Endothelial cell (in vitro differentiated cells): ENCODE measurements around the gene ZNF790. TPM values are rescaled to one million over a fixed set of nuclear protein-coding genes. Genes with fewer than 3 reads are reported as not detected.
"Not testable (repeated sequence)": the region's sequence is repeated elsewhere in the genome, so short reads cannot be mapped to it uniquely, and the experiment has no call there.

Source experiments
- DNase-seq: peaks from one replicate; pipeline ENCODE4 v3.0.0; 2021; ENCODE audit warnings: low spot score
- H3K27ac Mint-ChIP-seq: one replicate; pipeline ENCODE4 v1.8.0; 2021; ENCODE audit warnings: mixed read lengths, inconsistent platforms; ENCODE audit not compliant: unreplicated experiment
- H3K27me3 Mint-ChIP-seq: one replicate; pipeline ENCODE4 v1.8.0; 2021; ENCODE audit warnings: mild to moderate bottlenecking, moderate library complexity, mixed read lengths, inconsistent platforms; ENCODE audit not compliant: unreplicated experiment
- H3K36me3 Mint-ChIP-seq: one replicate; pipeline ENCODE4 v1.8.0; 2021; ENCODE audit warnings: mild to moderate bottlenecking, low read depth, mixed read lengths, inconsistent platforms; ENCODE audit not compliant: unreplicated experiment
- H3K4me1 Mint-ChIP-seq: one replicate; pipeline ENCODE4 v1.8.0; 2021; ENCODE audit warnings: mild to moderate bottlenecking, mixed read lengths, inconsistent platforms; ENCODE audit not compliant: unreplicated experiment
- H3K4me3 Mint-ChIP-seq: one replicate; pipeline ENCODE4 v1.8.0; 2021; ENCODE audit warnings: mild to moderate bottlenecking, mixed read lengths, inconsistent platforms; ENCODE audit not compliant: unreplicated experiment
- H3K9me3 Mint-ChIP-seq: one replicate; pipeline ENCODE4 v1.8.0; 2021; ENCODE audit warnings: mixed read lengths, inconsistent platforms; ENCODE audit not compliant: unreplicated experiment
- CTCF ChIP-seq: fragments of 200-600 bp; sonication (generic); IDR thresholded peaks from one replicate; pipeline ENCODE4 v1.5.0; 2021; ENCODE audit warnings: antibody characterized with exemption; ENCODE audit not compliant: unreplicated experiment
- total RNA-seq: library from RNA; stranded (reverse); fragmentation: NEBNext Ultra II Directional; extraction: Animal tissue kit (Norgen Biotek cat#: 25700); gene quantifications from one replicate; pipeline ENCODE4 v1.2.1, GENCODE V29; 2021; ENCODE audit not compliant: unreplicated experiment

Gene ZNF790
- total RNA-seq, 1 donor from 2014 or later: 12.3 TPM

GRCh38 chr19:36797786-36798108 lies 40.4 kb downstream of the ZNF790 start:
- Mint-ChIP-seq H3K9me3 (peaks cover 36% of the 10 kb centered on the region), H3K4me3 (peak overlapping the region; percentile 84), H3K27me3 (peaks cover 3% of the 10 kb centered on the region), H3K4me1 (no peaks in the 10 kb centered on the region), H3K36me3 (peaks cover 41% of the 10 kb centered on the region), H3K27ac (peak overlapping the region; percentile 75)
- no peak for TF ChIP-seq CTCF
- no peak for DNase-seq

GRCh38 chr19:36796714-36796992 lies 41.5 kb downstream of the ZNF790 start:
- no peak overlapping the region for H3K27ac Mint-ChIP-seq
- H3K9me3 Mint-ChIP-seq: peaks cover 45% of the 10 kb centered on the region

GRCh38 chr19:36791420-36792141 lies 46.6 kb downstream of the ZNF790 start:
- Mint-ChIP-seq H3K9me3 (peaks cover 36% of the 10 kb centered on the region), H3K36me3 (peaks cover 35% of the 10 kb centered on the region)
- not testable (repeated sequence) for H3K27ac Mint-ChIP-seq, DNase-seq, H3K27me3 Mint-ChIP-seq, H3K4me3 Mint-ChIP-seq, H3K4me1 Mint-ChIP-seq

More at GRCh38 chr19:36796714-36796992, 41.5 kb downstream of the ZNF790 start:
- Mint-ChIP-seq H3K36me3 (peaks cover 45% of the 10 kb centered on the region), H3K4me1 (no peaks in the 10 kb centered on the region), H3K4me3 (no peak overlapping the region), H3K27me3 (peaks cover 3% of the 10 kb centered on the region)
- TF ChIP-seq CTCF: no peak
- no peak for DNase-seq

GRCh38 chr19:36775768-36776167 lies 62.4 kb downstream of the ZNF790 start:
- Mint-ChIP-seq H3K36me3 (peaks cover 54% of the 10 kb centered on the region), H3K27me3 (peaks cover 14% of the 10 kb centered on the region), H3K9me3 (peaks cover 33% of the 10 kb centered on the region), H3K4me3 (no peak overlapping the region), H3K27ac (no peak overlapping the region), H3K4me1 (peaks cover 17% of the 10 kb centered on the region)
- TF ChIP-seq CTCF: no peak
- no peak for DNase-seq

GRCh38 chr19:36773223-36773579 lies 65.0 kb downstream of the ZNF790 start:
- peaks cover 50% of the 10 kb centered on the region for H3K36me3 Mint-ChIP-seq
- peak overlapping the region; percentile 98 for H3K27ac Mint-ChIP-seq
- H3K4me1 Mint-ChIP-seq: peaks cover 17% of the 10 kb centered on the region
- peak overlapping the region; percentile 100 for H3K4me3 Mint-ChIP-seq
- no peak for TF ChIP-seq CTCF
- peaks cover 35% of the 10 kb centered on the region for H3K9me3 Mint-ChIP-seq
- DNase-seq: no peak
- H3K27me3 Mint-ChIP-seq: peaks cover 15% of the 10 kb centered on the region
